Measurements from ENCODE around the gene ATXN1.

DNA sequence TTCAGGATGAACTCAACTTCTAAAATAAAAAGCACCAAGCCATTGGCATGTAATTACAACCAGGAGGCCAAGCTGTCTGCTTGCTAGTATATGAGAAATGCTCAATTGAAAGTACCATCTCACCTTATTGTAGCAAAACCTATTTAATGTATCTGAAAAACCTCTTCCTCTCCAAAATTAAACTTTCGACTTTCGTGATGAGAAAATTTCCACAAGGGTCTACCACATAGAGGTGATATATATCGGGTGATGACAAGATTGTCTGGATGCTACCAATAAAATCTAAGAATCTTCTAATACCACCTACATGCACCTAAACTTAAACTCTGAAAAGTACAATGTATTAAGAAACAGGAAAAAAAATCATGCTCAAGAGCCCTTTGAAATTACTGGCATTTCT lies 74.2 kb downstream of the ATXN1 start:
- TF ChIP-seq, protein P1, sequence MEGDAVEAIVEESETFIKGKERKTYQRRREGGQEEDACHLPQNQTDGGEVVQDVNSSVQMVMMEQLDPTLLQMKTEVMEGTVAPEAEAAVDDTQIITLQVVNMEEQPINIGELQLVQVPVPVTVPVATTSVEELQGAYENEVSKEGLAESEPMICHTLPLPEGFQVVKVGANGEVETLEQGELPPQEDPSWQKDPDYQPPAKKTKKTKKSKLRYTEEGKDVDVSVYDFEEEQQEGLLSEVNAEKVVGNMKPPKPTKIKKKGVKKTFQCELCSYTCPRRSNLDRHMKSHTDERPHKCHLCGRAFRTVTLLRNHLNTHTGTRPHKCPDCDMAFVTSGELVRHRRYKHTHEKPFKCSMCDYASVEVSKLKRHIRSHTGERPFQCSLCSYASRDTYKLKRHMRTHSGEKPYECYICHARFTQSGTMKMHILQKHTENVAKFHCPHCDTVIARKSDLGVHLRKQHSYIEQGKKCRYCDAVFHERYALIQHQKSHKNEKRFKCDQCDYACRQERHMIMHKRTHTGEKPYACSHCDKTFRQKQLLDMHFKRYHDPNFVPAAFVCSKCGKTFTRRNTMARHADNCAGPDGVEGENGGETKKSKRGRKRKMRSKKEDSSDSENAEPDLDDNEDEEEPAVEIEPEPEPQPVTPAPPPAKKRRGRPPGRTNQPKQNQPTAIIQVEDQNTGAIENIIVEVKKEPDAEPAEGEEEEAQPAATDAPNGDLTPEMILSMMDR (conservative IDR thresholded peaks at IDR 0.05; ENCODE audit: low read depth, low read length) = no peak
- TF ChIP-seq EZH2 (IDR thresholded peaks at IDR 0.05; ENCODE audit: borderline replicate concordance, low read depth, low read length, poor library complexity, severe bottlenecking) = no peak
